Middle frontal gyrus (tissue), 1 donor: ENCODE data around the gene PDK2.

Source experiments
- DNase-seq: peaks from one replicate; pipeline ENCODE4 v3.0.0-alpha.2; 2015; ENCODE audit warnings: low spot score; ENCODE audit errors: extremely low spot score

The PDK2 gene

DNA sequence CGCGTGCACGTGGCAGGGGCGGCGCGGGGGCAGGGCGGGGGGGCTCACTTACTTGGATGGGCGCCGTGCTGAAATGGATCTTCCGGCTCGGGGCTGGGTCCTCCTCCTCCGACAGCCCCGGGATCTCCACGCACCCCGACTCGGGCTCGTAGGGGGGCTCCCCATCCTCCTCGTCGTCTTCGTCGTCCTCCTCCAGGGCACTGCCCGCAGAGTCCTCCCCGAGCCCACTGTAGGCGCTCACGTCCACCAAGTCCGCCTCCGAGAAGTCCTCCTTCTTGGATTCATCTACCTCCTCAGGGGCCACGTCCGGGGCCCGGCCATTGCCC, 53.9 kb downstream of the PDK2 start:
- no peak for DNase-seq

DNA sequence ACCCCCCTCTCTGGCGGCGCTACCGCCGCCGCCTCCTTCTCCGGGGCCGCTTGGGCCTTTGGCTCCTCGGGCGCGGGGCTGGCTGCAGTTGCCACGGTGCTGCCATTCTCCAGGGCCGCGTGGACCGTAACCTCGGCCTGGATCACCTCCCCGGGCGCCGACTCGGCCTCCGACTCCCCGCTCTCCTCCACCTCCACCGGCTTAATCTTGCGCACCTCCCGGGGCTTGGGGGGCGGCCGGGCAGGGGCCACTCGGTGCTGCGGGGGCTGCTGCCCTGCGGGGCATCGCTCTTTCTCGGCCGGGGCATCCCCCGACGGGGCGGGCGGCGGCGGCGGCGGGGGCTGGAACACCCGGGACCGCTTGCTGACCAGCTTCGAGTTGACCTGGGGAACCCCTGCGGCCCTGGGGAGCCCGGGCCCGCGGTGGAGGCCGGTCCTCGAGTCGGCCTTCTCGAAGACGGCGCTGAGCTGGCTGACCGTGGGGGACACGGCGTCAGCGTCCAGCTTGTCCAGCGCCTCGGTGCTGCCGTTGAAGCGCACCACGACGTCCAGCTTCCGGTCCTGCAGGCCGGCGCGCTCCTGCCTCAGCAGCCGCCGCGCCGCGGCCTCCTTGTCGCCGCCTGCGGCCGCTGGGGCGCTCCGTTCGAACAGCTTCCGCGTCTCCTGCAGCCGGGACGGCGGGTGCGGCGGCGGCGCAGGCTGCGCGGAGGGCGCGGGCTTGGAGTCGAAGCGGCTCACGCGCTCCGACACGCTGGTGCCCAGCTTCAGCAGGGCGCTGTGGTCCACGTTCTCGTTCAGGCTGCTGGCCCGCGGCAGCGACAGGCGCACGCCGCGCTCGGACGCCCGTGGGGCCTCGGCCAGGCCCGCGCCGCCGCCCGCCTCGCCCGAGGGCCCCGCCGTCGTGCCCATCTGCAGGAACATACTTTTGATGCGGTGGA, 54.5 kb downstream of the PDK2 start:
- no peak for DNase-seq

GRCh38 chr17:50150354-50151040, 55.3 kb downstream of the PDK2 start, which contains the start of gene PPP1R9B:
PPP1R9B (minus strand) TSS chr17:50150677; CDS start chr17:50150513, 164 bp downstream.
- no peak for DNase-seq

DNA sequence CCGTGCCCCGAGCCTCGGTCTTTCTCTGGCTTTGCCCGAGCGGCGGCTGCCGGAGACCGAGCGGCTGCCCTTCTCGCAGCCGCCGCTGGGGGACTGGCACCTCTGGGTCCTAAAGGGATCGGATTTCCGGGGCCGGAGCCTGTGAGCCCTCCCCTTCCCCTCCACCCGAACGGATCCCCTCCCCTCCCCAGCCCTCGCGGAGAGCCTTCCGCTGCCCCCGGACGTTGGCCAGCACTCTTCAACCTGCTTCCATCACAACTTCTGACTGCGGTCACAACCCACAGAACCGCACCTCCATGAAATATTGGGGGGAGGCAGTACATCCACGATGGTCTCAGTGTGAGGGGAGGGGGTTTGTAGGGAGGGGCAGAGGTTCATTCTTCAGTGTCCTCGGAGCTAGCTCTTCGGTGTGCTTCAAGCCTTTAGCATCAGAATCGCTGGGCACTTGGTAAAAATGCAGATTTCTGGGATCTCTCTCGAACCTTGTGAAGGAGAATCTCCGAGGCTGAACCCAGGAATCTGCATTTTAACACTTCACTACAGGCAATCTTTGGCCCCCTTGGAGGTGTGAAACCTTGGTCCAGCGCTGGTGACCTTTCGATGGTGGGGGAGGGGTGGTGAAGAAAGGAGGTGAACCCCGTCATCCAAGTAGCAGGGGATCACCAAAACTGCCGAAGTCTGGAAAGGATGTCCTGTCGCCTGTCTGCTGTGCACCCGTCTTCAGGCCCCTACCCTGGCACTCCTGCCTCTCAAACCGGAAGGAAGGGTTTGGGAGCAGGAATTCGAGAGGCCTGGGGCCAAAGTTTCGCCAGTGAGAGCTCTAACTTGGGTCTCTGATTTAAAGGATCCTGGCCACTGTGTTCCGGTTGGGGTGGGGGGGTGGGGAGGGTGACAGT, 56.1 kb downstream of the PDK2 start:
- peak; percentile 76 for DNase-seq

DNA sequence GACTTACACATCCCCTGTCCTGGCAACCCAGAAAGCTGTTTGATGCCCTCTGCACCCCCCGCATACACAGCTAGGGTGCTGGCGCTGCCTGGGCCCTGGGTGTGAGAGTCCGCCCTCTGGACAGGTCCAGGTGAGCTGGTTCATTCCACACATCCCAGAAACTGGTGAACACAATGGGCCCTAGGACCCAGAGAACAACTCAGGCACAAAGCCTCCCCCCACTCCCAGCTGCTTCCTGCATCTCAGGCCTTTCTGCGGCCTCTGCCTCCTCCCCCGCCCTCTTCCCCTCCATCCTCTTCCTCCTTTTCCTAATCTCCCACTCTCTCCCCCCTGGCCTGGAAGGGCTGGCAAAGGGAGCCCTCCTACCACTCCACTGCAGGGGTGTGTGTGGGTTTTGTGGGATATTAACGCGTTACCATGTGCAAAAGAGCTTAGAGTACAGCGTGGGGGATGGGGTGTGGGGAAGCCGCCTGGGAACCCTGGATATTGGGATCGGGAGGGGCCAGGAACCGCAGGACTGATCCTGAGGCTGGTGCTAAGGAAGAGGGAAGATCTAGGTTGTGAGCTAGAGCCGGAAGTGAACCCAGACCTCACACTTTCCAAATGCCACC, 56.9 kb downstream of the PDK2 start:
- peak; percentile 84 for DNase-seq

DNA sequence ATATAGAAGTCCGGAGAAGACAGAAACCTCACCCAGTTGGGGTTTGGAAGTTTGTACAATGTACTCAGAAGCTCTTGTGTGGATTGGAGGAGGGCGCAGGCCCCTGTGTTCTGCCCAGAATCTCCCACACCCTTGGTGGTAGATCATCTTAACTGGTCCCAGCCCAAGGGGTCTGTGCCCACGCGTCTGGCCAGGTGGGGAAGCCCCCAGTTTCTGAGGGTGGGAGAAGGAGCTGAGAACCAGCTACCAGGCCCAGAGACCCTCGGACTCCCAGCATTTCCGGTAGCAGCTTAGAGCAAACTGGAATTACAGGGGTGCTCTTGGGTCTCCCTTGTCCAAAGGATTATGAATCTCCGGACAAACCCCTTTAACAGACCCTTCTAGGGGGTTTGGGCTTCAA, 57.6 kb downstream of the PDK2 start:
- DNase-seq, result no peak

GRCh38 chr17:50153650-50154575, 58.8 kb downstream of the PDK2 start:
- DNase-seq, result no peak

DNA sequence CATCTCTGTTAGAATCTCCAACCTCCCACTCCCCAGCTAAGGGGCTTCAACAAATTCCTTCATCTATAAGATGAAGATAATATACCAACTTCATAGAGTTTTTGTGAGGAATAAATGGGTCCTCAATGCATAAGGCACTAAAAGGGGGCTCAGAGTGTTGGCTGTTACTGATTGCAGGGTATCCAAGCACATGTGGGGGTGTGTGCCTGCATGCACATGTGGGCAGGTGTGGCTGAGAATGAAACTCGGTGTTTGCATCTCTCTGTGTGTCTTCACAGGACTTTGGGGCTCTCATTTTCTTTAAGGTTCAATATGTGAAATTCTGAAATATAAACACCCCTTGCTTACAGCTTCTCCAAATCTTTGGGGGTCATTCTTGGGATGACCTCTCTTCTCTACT, 59.5 kb downstream of the PDK2 start:
- no peak for DNase-seq

- no peak for DNase-seq
These were observed 60.1 kb downstream of the PDK2 start for GRCh38 chr17:50155115-50155819.

GRCh38 chr17:50157891-50158290, 62.7 kb downstream of the PDK2 start:
- DNase-seq, result no peak

- peak; percentile 85 for DNase-seq
These were observed 66.1 kb downstream of the PDK2 start for GRCh38 chr17:50161023-50161910.
